HepG2 (cell line): ENCODE measurements around the gene C16orf86. TPM values are rescaled to one million over a fixed set of nuclear protein-coding genes. Genes with fewer than 3 reads are reported as not detected.
A peak's percentile ranks its signal among the peaks of the same experiment; 100 is the strongest.

Experiments
- BORCS8-MEF2B ChIP-seq: sonication (generic); formaldehyde crosslinking; IDR thresholded peaks from 2 replicates; pipeline ENCODE4 v1.8.0; 2022; ENCODE audit warnings: mild to moderate bottlenecking, missing genetic modification reagents
- MEF2D ChIP-seq: sonication (generic); formaldehyde crosslinking; IDR thresholded peaks from 2 replicates; pipeline ENCODE4 v1.5.1; 2020; ENCODE audit warnings: mild to moderate bottlenecking, missing genetic modification reagents
- NAIF1 ChIP-seq: sonication (generic); formaldehyde crosslinking; IDR thresholded peaks from 2 replicates; pipeline ENCODE4 v1.5.0; 2020; ENCODE audit warnings: mild to moderate bottlenecking, missing genetic modification reagents, borderline replicate concordance
- NFKB2 ChIP-seq: sonication (generic); formaldehyde crosslinking; IDR thresholded peaks from 2 replicates; pipeline ENCODE4 v1.4.0; 2020; ENCODE audit warnings: missing genetic modification reagents, borderline replicate concordance
- RFX3 ChIP-seq: IDR thresholded peaks from 2 replicates; pipeline ENCODE4 v1.6.1; 2016; ENCODE audit warnings: missing biosample characterization, missing genetic modification reagents
- ZC3H13 ChIP-seq: sonication (generic); formaldehyde crosslinking; IDR thresholded peaks from 2 replicates; pipeline ENCODE4 v1.8.1; 2023; ENCODE audit warnings: mild to moderate bottlenecking, missing genetic modification reagents, moderate library complexity
- ZNF589 ChIP-seq: sonication (generic); formaldehyde crosslinking; conservative IDR thresholded peaks from 2 replicates; pipeline ENCODE4 v1.8.0; 2022; ENCODE audit warnings: mild to moderate bottlenecking, moderate library complexity, missing genetic modification reagents
- ZNF644 ChIP-seq: IDR thresholded peaks from 2 replicates; pipeline ENCODE4 v1.6.1; 2016; ENCODE audit warnings: low read depth
- ZNF737 ChIP-seq: sonication (generic); formaldehyde crosslinking; IDR thresholded peaks from 2 replicates; pipeline ENCODE4 v1.5.0; 2020; ENCODE audit warnings: missing genetic modification reagents, mild to moderate bottlenecking, borderline replicate concordance
- ZNF768 ChIP-seq: sonication (generic); formaldehyde crosslinking; IDR thresholded peaks from 2 replicates; pipeline ENCODE4 v1.4.0; 2020; ENCODE audit warnings: missing genetic modification reagents
- polyA plus RNA-seq, 8 experiments: library from polyadenylated mRNA; depleted of rRNA in 3 of 8; stranded (reverse) in 7 of 8; unstranded in 1 of 8; fragments of >200 nt; fragmentation: Illumina TruSeq in 4 of 8; extraction: Trizol in 4 of 8; gene quantifications; 2 replicates each; pipeline versions ENCODE4 v1.2.1 to v1.2.3, GENCODE V29; 2011 to 2016; ENCODE audit warnings: low read depth in 4 of 8, missing spikeins in 1 of 8, mixed read lengths in 1 of 8; ENCODE audit not compliant: insufficient read depth in 1 of 8
- total RNA-seq, 5 experiments: library from RNA; depleted of rRNA; stranded (reverse); fragments of >200 nt; fragmentation: Illumina TruSeq; extraction: Trizol; gene quantifications; 2 replicates each; pipeline ENCODE4 v1.2.3, GENCODE V29; 2016; ENCODE audit warnings: low read depth in 1 of 5
- TF ChIP-seq, protein P1 (sequence below): fragments of 450-650 bp; IDR thresholded peaks from 2 replicates; pipeline ENCODE4 v1.6.1; 2017; ENCODE audit warnings: mild to moderate bottlenecking
- TF ChIP-seq, protein P2 (sequence below): sonication (generic); formaldehyde crosslinking; IDR thresholded peaks from 2 replicates; pipeline ENCODE4 v1.5.1; 2020; ENCODE audit warnings: mild to moderate bottlenecking, missing genetic modification reagents, moderate library complexity
- TF ChIP-seq, protein P3 (sequence below): sonication (generic); formaldehyde crosslinking; IDR thresholded peaks from 2 replicates; pipeline ENCODE4 v1.5.0; 2020; ENCODE audit warnings: mild to moderate bottlenecking, missing genetic modification reagents, borderline replicate concordance
- TF ChIP-seq, protein P4 (sequence below): sonication (generic); formaldehyde crosslinking; IDR thresholded peaks from 2 replicates; pipeline ENCODE4 v1.5.1; 2020; ENCODE audit warnings: missing genetic modification reagents, mild to moderate bottlenecking, borderline replicate concordance
- TF ChIP-seq, protein P5 (sequence below): sonication (generic); formaldehyde crosslinking; IDR thresholded peaks from 2 replicates; pipeline ENCODE4 v1.4.0; 2020; ENCODE audit warnings: missing genetic modification reagents

Gene C16orf86
- total and polyA plus RNA-seq, 2 of the 13 experiments (the other 11 are each of a cell fraction or from before 2014, with no cell fraction given): 1.5 to 3.1 TPM

DNA sequence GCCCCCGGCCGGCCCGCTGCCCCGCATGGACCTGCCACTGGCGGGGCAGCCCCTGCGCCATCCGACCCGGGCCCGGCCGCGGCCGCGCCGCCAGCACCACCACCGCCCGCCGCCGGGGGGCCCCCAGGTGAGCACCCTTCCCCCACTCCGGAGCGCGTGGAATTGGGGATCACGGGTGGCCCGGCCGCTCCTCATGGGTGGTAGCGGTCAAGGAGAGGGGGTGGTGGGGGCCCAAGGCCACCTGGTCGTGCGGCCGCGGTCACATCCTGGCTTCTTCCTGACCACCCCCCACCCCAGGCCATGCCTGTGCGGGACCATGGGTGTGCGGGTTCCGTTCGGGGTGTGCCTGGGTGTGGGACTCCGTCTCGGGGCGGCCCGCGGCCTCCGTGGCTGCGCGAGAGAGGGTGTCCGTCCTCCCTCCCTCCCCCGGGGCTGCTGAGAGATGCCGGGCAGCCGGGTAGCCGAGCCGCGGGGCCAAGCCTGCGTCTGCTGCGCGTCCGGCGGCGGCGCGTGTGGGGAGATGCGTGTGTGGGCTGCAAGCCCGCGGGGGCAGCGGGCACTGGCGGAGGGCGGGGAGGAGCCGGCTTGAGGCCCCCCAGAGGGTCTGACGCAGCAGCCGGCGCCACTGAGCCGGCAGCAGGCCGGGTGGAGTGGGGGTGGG lies 13.4 kb upstream of the C16orf86 start (continued):
- TF ChIP-seq, protein P1, sequence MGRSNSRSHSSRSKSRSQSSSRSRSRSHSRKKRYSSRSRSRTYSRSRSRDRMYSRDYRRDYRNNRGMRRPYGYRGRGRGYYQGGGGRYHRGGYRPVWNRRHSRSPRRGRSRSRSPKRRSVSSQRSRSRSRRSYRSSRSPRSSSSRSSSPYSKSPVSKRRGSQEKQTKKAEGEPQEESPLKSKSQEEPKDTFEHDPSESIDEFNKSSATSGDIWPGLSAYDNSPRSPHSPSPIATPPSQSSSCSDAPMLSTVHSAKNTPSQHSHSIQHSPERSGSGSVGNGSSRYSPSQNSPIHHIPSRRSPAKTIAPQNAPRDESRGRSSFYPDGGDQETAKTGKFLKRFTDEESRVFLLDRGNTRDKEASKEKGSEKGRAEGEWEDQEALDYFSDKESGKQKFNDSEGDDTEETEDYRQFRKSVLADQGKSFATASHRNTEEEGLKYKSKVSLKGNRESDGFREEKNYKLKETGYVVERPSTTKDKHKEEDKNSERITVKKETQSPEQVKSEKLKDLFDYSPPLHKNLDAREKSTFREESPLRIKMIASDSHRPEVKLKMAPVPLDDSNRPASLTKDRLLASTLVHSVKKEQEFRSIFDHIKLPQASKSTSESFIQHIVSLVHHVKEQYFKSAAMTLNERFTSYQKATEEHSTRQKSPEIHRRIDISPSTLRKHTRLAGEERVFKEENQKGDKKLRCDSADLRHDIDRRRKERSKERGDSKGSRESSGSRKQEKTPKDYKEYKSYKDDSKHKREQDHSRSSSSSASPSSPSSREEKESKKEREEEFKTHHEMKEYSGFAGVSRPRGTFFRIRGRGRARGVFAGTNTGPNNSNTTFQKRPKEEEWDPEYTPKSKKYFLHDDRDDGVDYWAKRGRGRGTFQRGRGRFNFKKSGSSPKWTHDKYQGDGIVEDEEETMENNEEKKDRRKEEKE: no peak
- TF ChIP-seq NAIF1 (CRISPR knock-in tag) (no peak), ZNF737 (CRISPR knock-in tag) (no peak), MEF2D (CRISPR knock-in tag) (no peak), ZNF589 (CRISPR knock-in tag) (0 out of 2 replicates have a peak, but pooled peaks have one; percentile 40), ZC3H13 (CRISPR knock-in tag) (no peak), ZNF768 (CRISPR knock-in tag) (no peak), BORCS8-MEF2B (CRISPR knock-in tag) (peak; percentile 3; the same call in 1 of the 2 replicates), ZNF644 (CRISPR knock-in tag) (no peak), NFKB2 (CRISPR knock-in tag) (no peak), RFX3 (CRISPR knock-in tag) (no peak)
- TF ChIP-seq, protein P2, sequence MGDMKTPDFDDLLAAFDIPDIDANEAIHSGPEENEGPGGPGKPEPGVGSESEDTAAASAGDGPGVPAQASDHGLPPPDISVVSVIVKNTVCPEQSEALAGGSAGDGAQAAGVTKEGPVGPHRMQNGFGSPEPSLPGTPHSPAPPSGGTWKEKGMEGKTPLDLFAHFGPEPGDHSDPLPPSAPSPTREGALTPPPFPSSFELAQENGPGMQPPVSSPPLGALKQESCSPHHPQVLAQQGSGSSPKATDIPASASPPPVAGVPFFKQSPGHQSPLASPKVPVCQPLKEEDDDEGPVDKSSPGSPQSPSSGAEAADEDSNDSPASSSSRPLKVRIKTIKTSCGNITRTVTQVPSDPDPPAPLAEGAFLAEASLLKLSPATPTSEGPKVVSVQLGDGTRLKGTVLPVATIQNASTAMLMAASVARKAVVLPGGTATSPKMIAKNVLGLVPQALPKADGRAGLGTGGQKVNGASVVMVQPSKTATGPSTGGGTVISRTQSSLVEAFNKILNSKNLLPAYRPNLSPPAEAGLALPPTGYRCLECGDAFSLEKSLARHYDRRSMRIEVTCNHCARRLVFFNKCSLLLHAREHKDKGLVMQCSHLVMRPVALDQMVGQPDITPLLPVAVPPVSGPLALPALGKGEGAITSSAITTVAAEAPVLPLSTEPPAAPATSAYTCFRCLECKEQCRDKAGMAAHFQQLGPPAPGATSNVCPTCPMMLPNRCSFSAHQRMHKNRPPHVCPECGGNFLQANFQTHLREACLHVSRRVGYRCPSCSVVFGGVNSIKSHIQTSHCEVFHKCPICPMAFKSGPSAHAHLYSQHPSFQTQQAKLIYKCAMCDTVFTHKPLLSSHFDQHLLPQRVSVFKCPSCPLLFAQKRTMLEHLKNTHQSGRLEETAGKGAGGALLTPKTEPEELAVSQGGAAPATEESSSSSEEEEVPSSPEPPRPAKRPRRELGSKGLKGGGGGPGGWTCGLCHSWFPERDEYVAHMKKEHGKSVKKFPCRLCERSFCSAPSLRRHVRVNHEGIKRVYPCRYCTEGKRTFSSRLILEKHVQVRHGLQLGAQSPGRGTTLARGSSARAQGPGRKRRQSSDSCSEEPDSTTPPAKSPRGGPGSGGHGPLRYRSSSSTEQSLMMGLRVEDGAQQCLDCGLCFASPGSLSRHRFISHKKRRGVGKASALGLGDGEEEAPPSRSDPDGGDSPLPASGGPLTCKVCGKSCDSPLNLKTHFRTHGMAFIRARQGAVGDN (CRISPR knock-in tag): peak; percentile 45
- TF ChIP-seq, protein P3, sequence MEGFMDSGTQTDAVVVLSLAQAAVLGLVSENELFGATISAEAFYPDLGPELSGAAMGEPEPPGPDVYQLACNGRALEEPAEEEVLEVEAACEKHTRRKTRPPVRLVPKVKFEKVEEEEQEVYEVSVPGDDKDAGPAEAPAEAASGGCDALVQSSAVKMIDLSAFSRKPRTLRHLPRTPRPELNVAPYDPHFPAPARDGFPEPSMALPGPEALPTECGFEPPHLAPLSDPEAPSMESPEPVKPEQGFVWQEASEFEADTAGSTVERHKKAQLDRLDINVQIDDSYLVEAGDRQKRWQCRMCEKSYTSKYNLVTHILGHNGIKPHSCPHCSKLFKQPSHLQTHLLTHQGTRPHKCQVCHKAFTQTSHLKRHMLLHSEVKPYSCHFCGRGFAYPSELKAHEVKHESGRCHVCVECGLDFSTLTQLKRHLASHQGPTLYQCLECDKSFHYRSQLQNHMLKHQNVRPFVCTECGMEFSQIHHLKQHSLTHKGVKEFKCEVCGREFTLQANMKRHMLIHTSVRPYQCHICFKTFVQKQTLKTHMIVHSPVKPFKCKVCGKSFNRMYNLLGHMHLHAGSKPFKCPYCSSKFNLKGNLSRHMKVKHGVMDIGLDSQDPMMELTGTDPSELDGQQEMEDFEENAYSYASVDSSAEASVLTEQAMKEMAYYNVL (CRISPR knock-in tag): no peak
- TF ChIP-seq, protein P4, sequence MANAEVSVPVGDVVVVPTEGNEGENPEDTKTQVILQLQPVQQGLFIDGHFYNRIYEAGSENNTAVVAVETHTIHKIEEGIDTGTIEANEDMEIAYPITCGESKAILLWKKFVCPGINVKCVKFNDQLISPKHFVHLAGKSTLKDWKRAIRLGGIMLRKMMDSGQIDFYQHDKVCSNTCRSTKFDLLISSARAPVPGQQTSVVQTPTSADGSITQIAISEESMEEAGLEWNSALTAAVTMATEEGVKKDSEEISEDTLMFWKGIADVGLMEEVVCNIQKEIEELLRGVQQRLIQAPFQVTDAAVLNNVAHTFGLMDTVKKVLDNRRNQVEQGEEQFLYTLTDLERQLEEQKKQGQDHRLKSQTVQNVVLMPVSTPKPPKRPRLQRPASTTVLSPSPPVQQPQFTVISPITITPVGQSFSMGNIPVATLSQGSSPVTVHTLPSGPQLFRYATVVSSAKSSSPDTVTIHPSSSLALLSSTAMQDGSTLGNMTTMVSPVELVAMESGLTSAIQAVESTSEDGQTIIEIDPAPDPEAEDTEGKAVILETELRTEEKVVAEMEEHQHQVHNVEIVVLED (CRISPR knock-in tag): no peak
- TF ChIP-seq, protein P5, sequence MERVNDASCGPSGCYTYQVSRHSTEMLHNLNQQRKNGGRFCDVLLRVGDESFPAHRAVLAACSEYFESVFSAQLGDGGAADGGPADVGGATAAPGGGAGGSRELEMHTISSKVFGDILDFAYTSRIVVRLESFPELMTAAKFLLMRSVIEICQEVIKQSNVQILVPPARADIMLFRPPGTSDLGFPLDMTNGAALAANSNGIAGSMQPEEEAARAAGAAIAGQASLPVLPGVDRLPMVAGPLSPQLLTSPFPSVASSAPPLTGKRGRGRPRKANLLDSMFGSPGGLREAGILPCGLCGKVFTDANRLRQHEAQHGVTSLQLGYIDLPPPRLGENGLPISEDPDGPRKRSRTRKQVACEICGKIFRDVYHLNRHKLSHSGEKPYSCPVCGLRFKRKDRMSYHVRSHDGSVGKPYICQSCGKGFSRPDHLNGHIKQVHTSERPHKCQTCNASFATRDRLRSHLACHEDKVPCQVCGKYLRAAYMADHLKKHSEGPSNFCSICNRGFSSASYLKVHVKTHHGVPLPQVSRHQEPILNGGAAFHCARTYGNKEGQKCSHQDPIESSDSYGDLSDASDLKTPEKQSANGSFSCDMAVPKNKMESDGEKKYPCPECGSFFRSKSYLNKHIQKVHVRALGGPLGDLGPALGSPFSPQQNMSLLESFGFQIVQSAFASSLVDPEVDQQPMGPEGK: peak; percentile 25; the same call in 1 of the 2 replicates
